Stimulated activated CD4-positive, alpha-beta T cell treated with anti-CD3 and anti-CD28 coated beads, Interleukin-4, amount 100 ng/mL, for 1 hour (primary cell): ENCODE data around the gene TMEM185B.
"Not testable (repeated sequence)": the region's sequence is repeated elsewhere in the genome, so short reads cannot be mapped to it uniquely, and the experiment has no call there.

Source experiments
- DNase-seq: peaks from one replicate; pipeline ENCODE4 v3.0.0-alpha.2; 2020

Gene TMEM185B

DNA sequence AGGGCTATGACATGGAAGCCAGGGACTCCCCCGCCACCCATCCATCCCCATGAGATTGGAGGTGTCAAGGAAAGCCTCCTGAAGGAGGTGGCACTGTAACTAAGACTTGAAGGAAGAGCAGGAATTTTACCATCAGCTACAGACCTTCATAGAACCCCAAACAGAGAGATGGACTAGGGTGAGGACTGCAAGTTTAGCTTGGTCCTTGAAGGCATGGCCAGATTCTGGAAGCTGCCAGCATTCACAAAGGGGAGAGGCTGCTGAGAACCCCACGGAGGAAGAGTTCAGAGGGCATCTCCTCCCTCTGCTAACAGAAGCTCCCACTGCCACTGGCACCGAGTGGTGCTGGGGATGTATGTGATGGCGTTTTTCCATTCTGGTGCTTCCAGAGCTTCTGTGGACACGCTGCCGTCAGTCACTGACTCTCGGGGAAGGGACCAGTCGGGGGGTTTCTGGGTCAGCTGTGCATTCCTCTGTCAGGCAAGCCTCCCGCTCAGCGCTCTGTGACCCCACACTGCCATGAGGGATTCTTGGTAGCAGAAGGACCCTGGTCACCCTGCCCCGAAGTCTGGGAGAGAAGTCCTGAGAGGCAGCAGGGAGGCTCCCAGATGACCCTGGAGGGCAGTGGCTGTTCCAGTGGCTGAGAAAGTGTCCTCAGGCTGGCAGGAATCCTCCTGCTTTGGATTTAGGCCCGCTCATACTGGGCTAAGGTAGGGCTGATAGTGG is 18.1 kb downstream of the TMEM185B start:
- DNase-seq = no peak

- no peak for DNase-seq
These were observed 18.8 kb downstream of the TMEM185B start for GRCh38 chr2:120204417-120204816.

- no peak for DNase-seq
These were observed 19.2 kb downstream of the TMEM185B start for GRCh38 chr2:120204022-120204405.

GRCh38 chr2:120203251-120204021 is 19.8 kb downstream of the TMEM185B start:
- no peak for DNase-seq

- not testable (repeated sequence) for DNase-seq
These were observed 23.3 kb downstream of the TMEM185B start for GRCh38 chr2:120199817-120200459.

GRCh38 chr2:120195553-120195952 is 27.6 kb downstream of the TMEM185B start:
- DNase-seq = no peak

DNA sequence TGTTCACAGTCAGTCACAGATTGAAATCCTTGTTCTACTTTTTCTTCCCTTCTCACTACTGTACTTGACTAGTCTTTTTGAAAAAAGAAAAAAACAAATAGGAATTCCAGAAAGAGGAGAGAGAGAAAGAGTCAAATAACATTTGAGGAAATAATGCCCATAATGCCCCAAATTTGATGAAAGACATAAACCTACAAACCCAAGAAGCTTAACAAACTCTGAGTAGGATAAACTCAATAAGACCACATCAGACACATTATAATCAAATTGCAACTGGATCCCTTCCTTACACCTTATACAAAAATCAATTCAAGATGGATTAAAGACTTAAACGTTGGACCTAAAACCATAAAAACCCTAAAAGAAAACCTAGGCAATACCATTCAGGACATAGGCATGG is 30.9 kb downstream of the TMEM185B start:
- DNase-seq = no peak

DNA sequence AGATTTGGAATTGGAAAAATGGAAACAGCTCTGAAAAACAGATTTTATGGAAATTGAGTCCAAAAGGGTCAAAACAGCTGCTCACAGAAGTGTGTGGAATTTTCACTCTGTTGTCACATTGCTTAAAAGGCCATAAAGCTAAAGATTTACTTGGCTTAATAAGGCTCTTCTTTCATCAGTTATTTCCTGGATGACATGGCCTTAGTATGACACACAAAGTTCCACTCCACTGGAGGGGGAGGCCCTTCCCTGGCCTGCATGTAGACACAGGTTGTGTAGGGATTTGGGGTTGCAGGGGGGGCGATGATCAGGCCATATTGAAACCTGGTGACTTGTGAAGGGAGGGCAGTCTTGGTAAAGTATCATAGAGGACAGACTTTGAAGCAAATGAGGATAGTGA is 34.0 kb downstream of the TMEM185B start:
- no peak for DNase-seq

GRCh38 chr2:120182019-120182560 is 41.1 kb downstream of the TMEM185B start:
- no peak for DNase-seq

DNA sequence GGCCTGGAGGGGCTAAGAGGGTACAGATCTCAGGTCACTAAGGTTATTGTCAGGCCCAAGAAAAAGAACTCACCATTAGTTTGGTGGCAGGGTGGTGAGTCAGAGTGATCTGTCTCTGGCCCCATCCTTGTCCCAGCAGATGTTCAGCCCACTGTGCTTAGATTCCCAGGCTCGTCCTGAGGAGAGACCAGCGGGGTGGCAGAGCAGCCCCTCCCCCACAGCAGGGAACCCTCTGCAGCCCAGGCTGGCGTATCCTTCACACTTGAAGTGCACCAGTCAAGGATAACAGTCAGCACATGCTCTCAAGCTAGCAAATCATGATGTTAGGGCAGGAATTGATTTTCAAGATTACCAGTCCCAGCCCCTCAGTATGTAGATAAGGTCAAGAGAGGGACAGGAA is 43.1 kb downstream of the TMEM185B start:
- DNase-seq = no peak

DNA sequence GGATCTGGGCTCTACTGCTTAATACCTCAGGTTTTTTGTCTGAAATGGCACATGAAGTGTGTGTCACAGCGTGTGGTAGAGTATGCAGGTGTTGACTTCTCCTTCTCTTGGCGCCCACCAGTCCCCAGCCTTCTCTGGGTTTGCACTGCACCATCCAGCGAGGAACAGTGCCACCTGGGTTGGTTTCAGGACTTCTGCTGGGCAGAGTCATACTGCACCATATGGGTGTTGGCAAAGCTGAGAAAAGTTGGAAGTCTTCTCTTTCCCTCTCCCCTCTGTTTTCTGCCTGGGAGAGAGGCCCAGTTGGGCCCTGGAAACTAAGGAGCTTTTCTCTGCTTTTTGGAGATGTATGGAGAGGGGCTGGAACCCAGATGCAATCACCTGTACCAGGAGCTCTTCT is 43.8 kb downstream of the TMEM185B start:
- DNase-seq = no peak

GRCh38 chr2:120177973-120178372 is 45.2 kb downstream of the TMEM185B start:
- DNase-seq = no peak

DNA sequence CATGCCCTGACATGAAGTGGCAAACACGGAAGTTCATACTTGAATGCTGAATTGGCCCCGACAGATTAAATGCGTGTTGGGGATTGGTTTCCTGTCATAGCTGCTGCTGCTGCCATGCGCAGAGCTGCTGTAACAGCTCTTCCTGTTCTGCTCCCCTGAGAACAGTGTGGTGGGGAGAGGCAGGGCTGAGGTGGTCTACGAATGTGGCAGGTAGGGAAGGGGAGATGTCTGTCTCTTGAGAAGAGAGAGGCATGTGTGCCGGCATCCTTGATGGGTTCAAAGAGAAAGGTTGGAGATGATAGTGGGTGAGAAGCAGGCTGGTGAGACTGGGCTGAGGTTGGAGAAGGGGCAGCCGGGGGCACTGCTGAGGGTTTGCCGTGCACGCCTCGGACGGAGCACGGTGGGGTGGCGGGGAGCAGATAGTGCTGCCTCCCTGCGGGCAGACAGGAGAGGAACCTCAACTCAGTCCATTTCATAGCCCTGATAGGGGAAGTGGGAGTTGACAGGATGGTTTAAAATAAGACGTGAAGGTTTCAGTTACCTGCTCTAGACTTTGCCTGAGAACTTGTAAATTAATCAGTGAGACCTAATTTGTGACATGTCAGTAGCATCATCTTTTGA is 46.1 kb downstream of the TMEM185B start:
- DNase-seq = peak; percentile 77

- no peak for DNase-seq
These were observed 46.7 kb downstream of the TMEM185B start for GRCh38 chr2:120176526-120176925.

DNA sequence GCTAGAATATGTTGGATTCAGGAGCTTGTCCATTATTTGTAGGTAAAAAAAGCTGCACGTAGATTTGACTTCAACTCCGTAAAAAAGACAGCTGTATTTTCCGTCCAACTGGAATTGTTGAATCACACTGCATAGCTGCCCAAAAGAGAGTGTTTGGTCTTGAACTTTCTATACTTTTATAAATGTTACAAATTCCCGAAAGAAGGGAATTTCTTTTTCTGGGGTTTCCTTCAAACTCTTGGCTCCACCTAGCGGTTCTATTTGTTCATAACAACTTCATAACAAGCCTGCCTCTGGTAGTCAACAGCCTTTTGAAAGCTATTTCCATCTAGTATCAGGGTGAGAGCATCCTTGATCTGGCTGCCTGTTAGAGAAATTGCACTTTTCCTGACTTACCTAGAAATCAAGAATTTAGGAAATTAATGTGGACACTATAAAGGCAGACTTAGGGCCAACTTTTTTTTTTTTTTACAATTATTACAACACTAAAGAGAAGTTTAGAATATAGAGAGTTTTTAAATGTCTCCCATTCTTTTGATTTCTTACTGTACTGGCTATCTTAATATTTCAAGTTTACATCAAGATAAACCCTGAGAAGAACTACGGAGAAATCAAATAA is 48.1 kb downstream of the TMEM185B start:
- no peak for DNase-seq
